Activated CD8-positive, alpha-beta T cell treated with anti-CD3 and anti-CD28 coated beads, Interleukin-2, amount 10 ng/mL, durations not matched to agents 7 days and 5 days (primary cell): ENCODE measurements around the gene USP6. TPM values are rescaled to one million over a fixed set of nuclear protein-coding genes. Genes with fewer than 3 reads are reported as not detected.
"Not testable (repeated sequence)": the region's sequence is repeated elsewhere in the genome, so short reads cannot be mapped to it uniquely, and the experiment has no call there.

Experiments used
- ATAC-seq: fragments of 150-1000 bp; cut with Tn5 transposase; one replicate; pipeline ENCODE4 v1.10.0; 2021; ENCODE audit warnings: moderate library complexity
- CTCF ChIA-PET: fragments of 350-600 bp; sonication (Branson Sonifier 250); formaldehyde crosslinking; loops from one replicate; lab custom pipeline; 2021; ENCODE audit warnings: antibody characterized with exemption; lab: Charles Lee
- POLR2A ChIA-PET: fragments of 350-600 bp; sonication (Branson Sonifier 250); formaldehyde crosslinking; loops from one replicate; lab custom pipeline; 2021; ENCODE audit warnings: antibody characterized with exemption; lab: Charles Lee
- DNase-seq: peaks from one replicate; pipeline ENCODE4 v3.0.0-alpha.2; 2020
- H3K27ac Mint-ChIP-seq: one replicate; pipeline ENCODE4 v1.8.0; 2021; ENCODE audit warnings: mild to moderate bottlenecking, mixed read lengths
- H3K27me3 Mint-ChIP-seq: one replicate; pipeline ENCODE4 v1.8.0; 2021; ENCODE audit warnings: low read depth, mixed read lengths
- H3K36me3 Mint-ChIP-seq: one replicate; pipeline ENCODE4 v1.8.0; 2021; ENCODE audit warnings: low read depth, mixed read lengths
- H3K4me1 Mint-ChIP-seq: one replicate; pipeline ENCODE4 v1.8.0; 2021; ENCODE audit warnings: low read depth, mixed read lengths
- H3K4me3 Mint-ChIP-seq: one replicate; pipeline ENCODE4 v1.8.0; 2021; ENCODE audit warnings: mild to moderate bottlenecking, mixed read lengths
- H3K9me3 Mint-ChIP-seq: one replicate; pipeline ENCODE4 v1.8.0; 2022; ENCODE audit warnings: mixed read lengths; ENCODE audit not compliant: insufficient read depth
- total RNA-seq, 2 experiments: library from RNA; stranded (reverse); gene quantifications; one replicate each; pipeline ENCODE4 v1.2.3, GENCODE V29; 2021

Gene USP6
- total RNA-seq, 2 experiments from 2014 or later, result 0.08 to 0.10 TPM

DNA sequence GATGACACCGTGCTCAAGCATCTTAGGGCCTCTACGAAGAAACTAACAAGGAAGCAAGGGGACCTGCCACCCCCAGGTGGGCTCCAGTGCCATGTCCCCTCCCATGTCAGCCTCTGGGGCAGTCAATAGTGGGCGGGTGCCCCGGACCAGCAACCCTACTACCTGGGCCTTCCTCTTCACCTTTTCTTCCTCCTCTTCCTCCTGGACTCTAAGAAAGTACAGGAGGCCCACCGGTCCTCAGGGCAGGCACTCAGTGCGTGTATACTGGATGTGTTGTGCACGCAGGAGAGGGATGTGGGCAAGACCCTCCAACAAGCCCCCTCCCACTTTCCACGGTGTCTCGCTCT is 22.3 kb downstream of the USP6 start:
- H3K27me3 Mint-ChIP-seq, ATAC-seq: not testable (repeated sequence)

GRCh38 chr17:5138616-5139457 is 23.0 kb downstream of the USP6 start:
- ChIA-PET POLR2A (no interaction called here), CTCF (no interaction called here)
- Mint-ChIP-seq H3K4me3 (no peak overlapping the region), H3K9me3 (no peaks in the 10 kb centered on the region), H3K27me3 (no peaks in the 10 kb centered on the region), H3K36me3 (no peaks in the 10 kb centered on the region), H3K27ac (no peak overlapping the region), H3K4me1 (no peaks in the 10 kb centered on the region)
- no peak for ATAC-seq
- DNase-seq, result no peak

More for the DNA sequence above, 22.3 kb downstream of the USP6 start:
- POLR2A ChIA-PET, CTCF ChIA-PET, H3K27ac Mint-ChIP-seq, H3K36me3 Mint-ChIP-seq, H3K4me3 Mint-ChIP-seq, H3K9me3 Mint-ChIP-seq, DNase-seq, H3K4me1 Mint-ChIP-seq: not testable (repeated sequence)

- Mint-ChIP-seq H3K36me3 (no peaks in the 10 kb centered on the region), H3K4me3 (no peak overlapping the region), H3K9me3 (no peaks in the 10 kb centered on the region), H3K27me3 (no peaks in the 10 kb centered on the region), H3K4me1 (no peaks in the 10 kb centered on the region), H3K27ac (no peak overlapping the region)
- no peak for ATAC-seq
- ChIA-PET CTCF (no interaction called here), POLR2A (no interaction called here)
- DNase-seq, result no peak
Measured at GRCh38 chr17:5139458-5139732, 23.6 kb downstream of the USP6 start.

- CTCF ChIA-PET, POLR2A ChIA-PET, ATAC-seq, H3K27ac Mint-ChIP-seq, H3K4me1 Mint-ChIP-seq, H3K9me3 Mint-ChIP-seq, H3K36me3 Mint-ChIP-seq, DNase-seq, H3K4me3 Mint-ChIP-seq: not testable (repeated sequence)
- peaks cover 15% of the 10 kb centered on the region for H3K27me3 Mint-ChIP-seq
Measured at GRCh38 chr17:5142877-5143276, 27.0 kb downstream of the USP6 start.

DNA sequence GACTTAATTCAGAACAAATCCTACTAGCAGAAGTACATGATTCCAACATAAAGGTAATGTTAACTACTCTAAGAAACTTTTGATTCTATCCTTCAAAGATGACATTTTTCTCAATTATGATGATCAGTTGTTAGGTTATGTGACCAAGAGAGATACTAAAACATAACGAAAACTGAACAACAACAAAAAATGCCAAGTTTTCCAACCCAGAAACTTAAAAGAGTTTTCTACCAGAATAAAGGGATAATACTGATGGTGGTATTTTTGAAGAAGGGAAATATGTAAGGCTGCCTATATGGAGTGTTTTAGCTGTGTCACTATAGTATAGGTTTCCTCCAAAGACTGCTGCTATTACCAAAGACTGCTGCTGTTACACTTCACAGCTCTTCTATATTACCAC is 30.3 kb downstream of the USP6 start:
- H3K4me1 Mint-ChIP-seq, H3K4me3 Mint-ChIP-seq, DNase-seq, H3K27ac Mint-ChIP-seq, CTCF ChIA-PET, H3K9me3 Mint-ChIP-seq, POLR2A ChIA-PET, ATAC-seq, H3K36me3 Mint-ChIP-seq: not testable (repeated sequence)
- H3K27me3 Mint-ChIP-seq, result peaks cover 18% of the 10 kb centered on the region

DNA sequence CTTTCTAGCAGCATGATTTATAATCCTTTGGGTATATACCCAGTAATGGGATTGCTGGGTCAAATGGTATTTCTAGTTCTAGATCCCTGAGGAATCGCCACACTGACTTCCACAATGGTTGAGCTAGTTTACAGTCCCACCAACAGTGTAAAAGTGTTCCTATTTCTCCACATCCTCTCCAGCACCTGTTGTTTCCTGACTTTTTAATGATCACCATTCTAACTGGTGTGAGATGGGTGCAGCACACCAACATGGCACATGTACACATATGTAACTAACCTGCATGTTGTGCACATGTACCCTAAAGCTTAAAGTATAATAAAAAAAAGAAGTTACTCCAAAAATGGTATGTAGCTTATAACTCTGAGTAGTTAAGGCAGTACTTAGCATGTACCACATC is 44.9 kb downstream of the USP6 start:
- H3K27ac Mint-ChIP-seq, POLR2A ChIA-PET, H3K4me3 Mint-ChIP-seq, H3K4me1 Mint-ChIP-seq, H3K9me3 Mint-ChIP-seq, H3K36me3 Mint-ChIP-seq, ATAC-seq, DNase-seq: not testable (repeated sequence)
- H3K27me3 Mint-ChIP-seq, result peaks cover 20% of the 10 kb centered on the region
- CTCF ChIA-PET, result interaction anchor here (0.5 kb wide), 1 partner anchor 221 kb away, joined by 4 read pairs; no protein-coding TSS in a partner anchor

- H3K4me1 Mint-ChIP-seq, DNase-seq, POLR2A ChIA-PET, H3K36me3 Mint-ChIP-seq, H3K4me3 Mint-ChIP-seq, H3K27ac Mint-ChIP-seq, ATAC-seq, H3K9me3 Mint-ChIP-seq, CTCF ChIA-PET: not testable (repeated sequence)
- peaks cover 20% of the 10 kb centered on the region for H3K27me3 Mint-ChIP-seq
Measured at GRCh38 chr17:5161793-5162192, 46.0 kb downstream of the USP6 start.

- ChIA-PET CTCF (no interaction called here), POLR2A (no interaction called here)
Measured at GRCh38 chr17:5164436-5164835, 48.6 kb downstream of the USP6 start.

DNA sequence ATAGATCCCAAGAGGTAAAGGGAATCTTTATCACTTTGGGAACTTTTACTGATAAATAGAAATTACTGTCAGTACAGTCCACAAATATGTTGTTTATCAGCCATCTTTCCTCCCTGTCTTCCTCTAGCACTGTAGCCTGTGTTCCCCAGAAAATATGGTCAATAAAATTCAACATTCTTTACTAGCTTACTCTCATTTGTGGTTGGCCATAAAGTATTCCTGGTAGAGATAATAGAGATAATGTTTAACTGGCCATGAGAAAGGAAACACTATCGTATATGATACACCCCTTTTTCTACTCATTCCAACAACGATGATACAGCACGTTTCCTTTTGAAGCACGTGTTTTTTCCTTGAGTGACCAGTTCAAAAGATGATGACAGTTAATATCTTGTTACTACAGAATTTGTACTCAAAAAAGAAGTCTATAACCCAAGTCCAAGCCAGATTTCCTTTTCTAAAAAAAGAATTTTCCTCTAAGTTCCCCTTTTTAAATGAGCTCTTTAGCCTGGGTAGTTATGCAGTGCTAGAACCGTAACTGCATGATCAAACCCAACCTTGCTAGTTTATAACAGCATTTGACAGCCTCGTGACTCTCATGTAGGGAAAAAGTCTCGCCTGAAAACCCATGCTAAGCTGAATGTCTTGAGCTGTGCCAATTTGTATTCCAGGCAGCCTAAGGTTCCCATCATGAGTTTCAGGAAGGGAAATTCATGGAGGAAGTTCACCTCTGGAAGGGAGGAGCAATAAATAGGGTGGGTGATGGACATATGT is 50.1 kb downstream of the USP6 start:
- H3K4me3 Mint-ChIP-seq, H3K9me3 Mint-ChIP-seq, H3K36me3 Mint-ChIP-seq, H3K27ac Mint-ChIP-seq, ATAC-seq, CTCF ChIA-PET, H3K4me1 Mint-ChIP-seq, DNase-seq: not testable (repeated sequence)
- POLR2A ChIA-PET, result interaction anchor here (0.7 kb wide), 1 partner anchor 46 kb away, joined by 3 read pairs; no protein-coding TSS in a partner anchor
- peaks cover 10% of the 10 kb centered on the region for H3K27me3 Mint-ChIP-seq

More at GRCh38 chr17:5164436-5164835, 48.6 kb downstream of the USP6 start:
- Mint-ChIP-seq H3K4me1 (no peaks in the 10 kb centered on the region), H3K9me3 (no peaks in the 10 kb centered on the region), H3K27ac (no peak overlapping the region), H3K4me3 (no peak overlapping the region), H3K36me3 (no peaks in the 10 kb centered on the region), H3K27me3 (peaks cover 11% of the 10 kb centered on the region)
- DNase-seq (no peak), ATAC-seq (no peak)

- ATAC-seq, CTCF ChIA-PET, H3K4me1 Mint-ChIP-seq, H3K4me3 Mint-ChIP-seq, DNase-seq, H3K27ac Mint-ChIP-seq, POLR2A ChIA-PET, H3K27me3 Mint-ChIP-seq: not testable (repeated sequence)
- Mint-ChIP-seq H3K36me3 (peaks cover 33% of the 10 kb centered on the region), H3K9me3 (peaks cover 39% of the 10 kb centered on the region)
Measured at GRCh38 chr17:5175027-5175426, 59.2 kb downstream of the USP6 start.

DNA sequence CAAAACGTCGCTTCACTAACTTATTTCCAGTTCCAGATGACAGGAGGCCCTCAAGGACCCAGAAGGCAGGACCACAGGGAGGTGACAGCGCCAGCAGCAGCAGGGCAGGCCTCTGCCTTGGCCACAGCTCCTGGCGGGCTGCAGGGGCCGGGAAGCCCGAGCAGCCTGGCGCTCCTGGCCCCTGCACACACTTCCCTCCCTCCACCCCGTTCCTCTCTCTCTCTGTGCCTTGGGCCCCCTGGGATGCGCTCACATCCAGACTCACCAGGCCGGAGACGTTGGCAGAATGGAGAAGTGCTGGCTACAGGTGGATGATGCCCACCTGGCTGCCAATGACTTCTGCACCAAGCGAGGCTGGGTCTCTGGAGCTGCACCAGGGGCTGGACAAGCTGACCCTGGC is 63.2 kb downstream of the USP6 start:
- Mint-ChIP-seq H3K27ac (no peak overlapping the region), H3K4me3 (no peak overlapping the region), H3K9me3 (peaks cover 61% of the 10 kb centered on the region), H3K36me3 (peaks cover 60% of the 10 kb centered on the region), H3K27me3 (no peaks in the 10 kb centered on the region), H3K4me1 (no peaks in the 10 kb centered on the region)
- ChIA-PET POLR2A (no interaction called here), CTCF (no interaction called here)
- DNase-seq (no peak), ATAC-seq (no peak)
